Renal cortex interstitium (tissue), 15 donors: ENCODE data around the gene DRC7. TPM values are rescaled to one million over a fixed set of nuclear protein-coding genes. Genes with fewer than 3 reads are reported as not detected.

Experiments used
- DNase-seq, 11 donors: peaks; one replicate each; pipeline ENCODE4 v3.0.0-alpha.2; 2013; ENCODE audit warnings: low read depth in 9 of 11, low spot score in 4 of 11; ENCODE audit errors: extremely low read depth in 1 of 11
- long read RNA-seq, 16 experiments: transcript quantifications; one replicate each; lab custom pipeline, GENCODE V29; 2026
- polyA plus RNA-seq, 3 donors: library from polyadenylated mRNA; unstranded; fragments of 120-200 nt; gene quantifications; one replicate each; pipeline ENCODE4 v1.2.1, GENCODE V29; 2013; ENCODE audit not compliant: insufficient read length in 3 of 3

The DRC7 gene
- polyA plus RNA-seq = 1 to 10 TPM; 2.4 to 4.8 (median 3.8) TPM
- long read RNA-seq, donor 1 = 0 reads
- long read RNA-seq, donor 2 = 0 reads
- long read RNA-seq, donor 3 = 0 reads
- long read RNA-seq, donor 4 = 0 reads
- long read RNA-seq, donor 5 = 0 reads
- long read RNA-seq, donor 6 = 0 reads
- long read RNA-seq, donor 7 = 0 reads
- long read RNA-seq, donor 8 = 0 reads
- long read RNA-seq, donor 9 = 0 reads
- long read RNA-seq, donor 10 = 0 reads
- long read RNA-seq, donor 11 = 0 reads
- long read RNA-seq, donor 12 = 0 reads
- long read RNA-seq, donor 13 = 0 reads
- long read RNA-seq, donor 14 = 0 reads
- long read RNA-seq, donor 15 = 0 reads
- long read RNA-seq, donor 16 = 0 reads

DNA sequence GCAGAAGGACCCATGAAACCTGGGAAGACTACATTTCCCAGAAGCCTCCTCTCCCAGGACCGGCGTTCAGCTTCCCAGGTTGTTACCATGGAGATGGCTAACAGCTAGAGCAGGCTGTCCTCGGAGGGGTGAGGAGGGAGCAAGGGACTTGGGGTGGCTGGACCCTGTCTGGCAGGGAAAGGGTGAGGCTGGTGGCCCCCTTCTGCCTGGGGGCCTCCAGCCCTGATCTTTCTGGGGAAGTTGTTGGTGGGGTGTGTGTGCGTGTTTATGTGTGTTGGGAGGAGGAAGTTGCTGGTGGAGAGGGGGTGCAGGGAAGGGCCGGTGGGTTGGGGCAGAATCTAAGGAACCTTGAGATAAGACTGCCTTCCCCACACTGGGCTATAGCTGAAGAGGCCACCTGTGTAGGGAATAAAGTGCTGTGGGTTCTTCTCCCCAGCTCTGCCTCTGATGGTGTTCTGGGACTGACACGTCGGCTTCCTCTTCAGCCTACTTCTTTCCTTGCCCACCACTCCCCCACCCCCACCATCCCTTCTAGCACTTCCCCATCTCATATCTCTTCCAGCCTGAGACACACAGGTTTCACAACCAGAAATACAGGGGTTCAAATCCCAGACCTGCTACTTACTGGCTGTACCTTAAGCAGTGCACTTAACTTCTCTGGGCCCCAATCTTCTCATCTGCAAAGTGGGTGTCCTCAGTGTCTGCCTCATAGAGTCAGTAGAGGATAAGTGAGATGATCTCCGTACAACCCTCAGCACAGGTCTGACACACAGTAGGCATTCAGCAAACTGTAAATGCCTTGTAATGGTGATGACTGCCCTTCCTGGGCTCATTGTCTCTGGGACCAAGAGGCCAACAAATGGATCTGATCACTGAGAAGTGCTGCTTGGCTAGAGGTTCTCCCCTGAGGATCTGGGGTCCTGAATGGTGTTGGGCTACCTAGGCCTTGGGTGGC lies at the start of gene DRC7:
DRC7 (plus strand) TSS at position 82 of the 955 bp plus-strand sequence. CDS start 3,144 bp downstream, outside the sequence.
- DNase-seq = peak in 8 of 11 donors; percentile 39 to 75 (median 66)

DNA sequence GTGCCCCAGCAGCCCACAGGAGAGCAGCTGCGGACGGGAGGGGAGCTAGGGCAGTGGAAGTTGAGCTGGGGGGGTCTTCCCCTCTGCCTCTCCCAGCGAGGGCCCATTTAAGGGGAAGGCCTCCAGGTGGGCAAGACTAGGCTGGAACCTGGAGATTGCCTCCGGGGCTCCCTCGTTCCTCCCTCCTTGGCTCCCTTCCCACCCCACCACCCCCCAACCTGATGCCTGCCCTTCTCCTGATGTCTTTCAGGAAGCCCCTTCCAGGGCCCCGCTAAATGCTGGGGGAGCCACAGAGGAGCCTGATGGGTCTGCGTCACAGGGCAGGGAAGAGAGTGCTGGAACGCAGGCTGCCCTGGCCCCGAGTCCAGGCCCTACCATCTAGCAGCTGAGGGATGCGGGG lies 49.4 kb upstream of the DRC7 start:
- DNase-seq = no peak

- no peak for DNase-seq
Observed at GRCh38 chr16:57645691-57646387, 48.8 kb upstream of the DRC7 start.

- no peak for DNase-seq
Observed at GRCh38 chr16:57646388-57647039, 48.1 kb upstream of the DRC7 start.

DNA sequence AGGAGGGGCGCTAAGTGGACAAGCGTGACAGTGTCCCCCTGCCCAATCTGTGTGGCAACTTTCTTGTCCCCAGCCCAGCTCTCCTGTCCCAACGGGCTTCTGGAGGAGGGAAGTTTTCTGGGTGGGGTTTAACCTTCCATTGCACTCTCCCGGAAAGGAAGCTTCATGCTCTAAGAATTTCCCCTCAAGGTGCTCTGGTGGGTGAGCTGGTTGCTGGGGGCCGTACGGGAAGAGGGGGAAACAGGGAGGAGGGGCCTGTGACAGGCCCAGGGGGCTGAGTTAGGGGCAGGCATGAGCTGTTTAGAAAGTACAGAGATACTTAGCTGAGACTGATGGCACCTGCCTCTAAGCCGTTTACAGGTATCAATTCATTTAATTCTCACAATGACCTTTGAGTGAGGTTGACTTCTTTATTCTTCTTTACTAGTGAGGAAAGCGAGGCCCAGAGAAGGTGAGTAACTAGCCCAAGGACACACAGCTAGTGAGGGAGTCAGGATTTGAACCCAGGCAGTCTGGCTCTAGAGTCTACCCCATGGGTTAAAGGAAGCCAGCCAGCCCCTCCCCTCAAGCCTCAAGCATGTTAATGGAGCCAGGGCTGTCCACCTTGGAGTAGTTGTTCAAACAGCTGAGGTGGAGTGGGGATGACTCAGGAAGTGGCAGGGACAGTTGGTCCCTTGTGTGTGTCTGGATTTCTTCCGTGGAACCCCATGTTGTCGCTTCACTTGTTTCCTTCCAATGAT lies 47.3 kb upstream of the DRC7 start:
- no peak for DNase-seq

- DNase-seq = no peak
Observed at GRCh38 chr16:57648125-57648524, 46.5 kb upstream of the DRC7 start.

GRCh38 chr16:57648581-57649442 lies 45.8 kb upstream of the DRC7 start:
- peak in 5 of 11 donors; percentile 37 to 67 (median 56) for DNase-seq

DNA sequence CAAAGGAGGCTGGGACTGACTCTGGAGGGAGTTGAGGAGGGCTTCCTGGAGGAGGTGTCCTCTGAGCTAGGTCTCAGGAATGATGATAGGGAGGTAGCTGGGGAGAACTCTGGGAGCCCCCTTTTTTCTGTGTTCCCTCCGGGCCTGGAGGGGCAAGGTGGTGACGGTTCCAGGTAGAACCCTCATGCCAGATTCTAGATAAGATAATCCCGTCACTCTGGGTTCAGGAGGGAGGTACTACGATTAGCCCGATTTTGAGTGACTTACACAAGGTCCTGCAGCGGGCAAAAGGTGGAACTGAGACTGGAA lies 45.2 kb upstream of the DRC7 start:
- no peak for DNase-seq

DNA sequence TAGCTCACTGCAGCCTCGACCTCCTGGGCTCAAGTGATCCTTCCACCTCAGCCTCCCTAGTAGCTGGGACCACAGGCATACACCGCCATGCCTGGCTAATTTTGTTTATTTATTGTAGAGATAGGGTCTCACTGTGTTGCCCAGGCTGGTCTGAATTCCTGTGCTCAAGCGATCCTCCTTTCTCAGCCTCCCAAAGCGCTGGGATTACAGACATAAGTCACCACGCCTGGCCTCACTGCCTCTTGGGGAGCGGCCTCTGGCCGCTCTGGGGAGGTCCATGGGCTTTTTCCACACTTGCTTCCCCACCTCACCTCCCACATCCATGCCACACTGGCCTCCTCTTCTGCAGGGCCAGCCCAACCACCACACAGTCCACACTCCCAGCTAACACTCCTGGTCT lies 44.8 kb upstream of the DRC7 start:
- DNase-seq = no peak

DNA sequence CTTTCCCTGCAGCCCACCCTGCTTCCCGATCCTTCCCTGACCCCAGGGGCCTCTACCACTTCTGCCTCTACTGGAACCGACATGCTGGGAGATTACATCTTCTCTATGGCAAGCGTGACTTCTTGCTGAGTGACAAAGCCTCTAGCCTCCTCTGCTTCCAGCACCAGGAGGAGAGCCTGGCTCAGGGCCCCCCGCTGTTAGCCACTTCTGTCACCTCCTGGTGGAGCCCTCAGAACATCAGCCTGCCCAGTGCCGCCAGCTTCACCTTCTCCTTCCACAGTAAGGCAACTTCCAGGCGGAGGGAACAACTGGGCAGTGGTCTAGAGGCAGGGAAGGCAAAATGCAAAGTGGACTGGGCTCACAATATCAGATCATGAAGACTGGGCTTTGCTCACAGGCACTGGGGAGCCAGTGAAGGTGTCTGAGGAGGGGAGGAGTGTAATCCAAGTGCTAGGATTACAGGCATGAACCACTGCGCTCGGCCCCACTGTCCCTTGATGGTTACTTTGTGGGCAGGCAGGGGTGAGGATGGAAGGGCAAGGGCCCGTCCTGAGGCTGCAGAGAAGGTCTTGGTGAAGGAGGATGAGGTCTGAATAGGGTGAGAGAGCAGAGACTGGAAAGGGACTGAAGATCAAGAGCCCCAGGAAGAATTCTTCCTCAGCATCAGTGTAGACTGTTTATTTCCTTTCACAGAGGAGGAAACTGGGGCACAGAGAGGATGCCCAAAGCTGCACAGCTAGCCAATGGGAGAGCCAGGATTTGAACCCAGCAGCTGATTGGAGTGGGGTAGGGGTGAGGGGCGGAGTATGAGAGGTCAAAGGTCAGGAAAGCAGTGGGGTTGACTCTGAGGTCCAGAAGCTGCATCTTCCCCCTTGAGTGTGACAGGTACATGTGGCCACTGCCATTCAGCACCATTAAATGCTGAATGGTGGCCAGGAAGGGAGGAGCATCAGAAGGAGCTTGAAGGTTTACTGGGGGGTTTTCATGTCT lies 43.0 kb upstream of the DRC7 start:
- no peak for DNase-seq

- no peak for DNase-seq
Observed at GRCh38 chr16:57652695-57653471, 41.7 kb upstream of the DRC7 start.

DNA sequence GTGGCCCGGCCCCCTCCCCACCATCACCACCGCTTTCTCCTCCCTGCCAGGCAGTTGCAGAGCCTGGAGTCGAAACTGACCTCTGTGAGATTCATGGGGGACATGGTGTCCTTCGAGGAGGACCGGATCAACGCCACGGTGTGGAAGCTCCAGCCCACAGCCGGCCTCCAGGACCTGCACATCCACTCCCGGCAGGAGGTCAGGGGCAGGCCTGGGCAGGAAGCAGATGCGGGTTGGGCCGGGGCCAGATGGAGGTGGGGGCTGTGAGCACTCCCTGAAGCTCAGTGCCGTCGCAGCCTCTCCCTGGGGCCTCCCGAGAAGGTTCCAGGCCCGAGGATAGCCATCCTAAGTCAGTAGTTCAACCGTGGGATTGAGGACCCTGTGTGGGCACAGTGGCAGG lies 40.7 kb upstream of the DRC7 start:
- no peak for DNase-seq

- DNase-seq = no peak
Observed at GRCh38 chr16:57656342-57656955, 38.2 kb upstream of the DRC7 start.

- no peak for DNase-seq
Observed at GRCh38 chr16:57657228-57657627, 37.4 kb upstream of the DRC7 start.

GRCh38 chr16:57658130-57658877 lies 36.3 kb upstream of the DRC7 start:
- no peak for DNase-seq
